ENCODE data around the gene CA10.

CA10 gene

GRCh38 chr17:51630101-51630671 is 528.3 kb downstream of the CA10 start:
- DNase-seq = no peak

DNA sequence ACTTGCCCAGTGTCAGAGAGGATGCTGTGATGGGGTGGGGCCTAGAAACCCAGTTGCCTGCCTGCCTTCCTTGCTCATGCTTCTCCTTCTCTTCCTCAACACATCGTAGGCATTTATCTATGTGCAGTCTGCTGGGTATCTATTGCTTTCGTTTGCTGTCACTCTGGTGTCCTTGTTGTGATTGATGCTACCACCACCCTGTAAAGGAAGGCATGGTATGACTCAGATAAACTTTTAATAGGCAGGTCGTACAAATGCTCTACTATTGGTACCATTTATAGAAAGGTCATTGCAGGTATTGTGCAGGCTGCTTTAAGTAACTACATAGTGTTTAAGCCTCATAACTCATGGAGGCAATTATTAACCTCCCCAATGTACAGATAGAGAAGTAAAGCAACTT is 529.3 kb downstream of the CA10 start:
- DNase-seq = no peak

GRCh38 chr17:51627779-51628178 is 530.7 kb downstream of the CA10 start:
- no peak for DNase-seq

GRCh38 chr17:51618476-51618875 is 540.0 kb downstream of the CA10 start:
- DNase-seq = no peak

DNA sequence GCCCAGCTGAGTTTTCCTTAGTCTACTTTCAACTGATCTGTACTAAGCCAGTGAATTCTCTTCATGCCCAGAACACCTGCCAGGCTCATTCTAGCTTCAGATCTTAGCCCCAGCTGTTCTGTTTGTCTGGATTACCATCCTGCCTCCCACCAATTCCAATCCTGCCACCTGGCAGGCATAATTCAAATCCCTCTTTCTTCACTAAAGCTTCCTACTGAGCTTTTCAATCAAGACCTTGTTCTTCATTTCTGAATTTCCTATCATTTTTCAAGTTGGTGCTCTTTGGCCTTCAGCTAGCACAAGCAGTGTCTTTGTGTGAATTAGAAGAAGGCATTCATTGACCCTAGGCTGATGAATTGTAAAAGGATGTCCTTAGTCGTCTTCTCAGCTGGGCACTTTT is 540.5 kb downstream of the CA10 start:
- DNase-seq = no peak

- no peak for DNase-seq
Measured at GRCh38 chr17:51613255-51613654, 545.3 kb downstream of the CA10 start.

- DNase-seq = no peak
Measured at GRCh38 chr17:51612692-51613091, 545.8 kb downstream of the CA10 start.

DNA sequence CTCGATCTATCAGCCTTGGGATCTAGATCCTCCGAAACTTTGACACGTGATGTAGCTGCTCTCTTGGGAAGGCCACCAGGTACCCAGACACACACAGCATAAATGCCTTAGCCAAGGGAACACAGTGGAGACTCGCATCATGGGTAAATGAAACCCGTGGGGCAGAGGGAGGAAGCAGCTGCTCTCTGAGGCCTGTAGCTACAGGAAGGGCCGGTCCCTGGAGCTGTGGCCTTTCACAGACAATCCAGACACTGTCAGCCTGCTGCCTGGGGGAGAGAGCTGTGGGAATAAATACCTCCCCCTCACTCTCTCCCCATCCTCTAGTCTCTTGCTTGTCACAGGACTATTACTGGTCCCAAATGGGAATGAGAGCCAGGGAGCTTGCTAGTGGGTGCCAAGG is 546.9 kb downstream of the CA10 start:
- DNase-seq = no peak

DNA sequence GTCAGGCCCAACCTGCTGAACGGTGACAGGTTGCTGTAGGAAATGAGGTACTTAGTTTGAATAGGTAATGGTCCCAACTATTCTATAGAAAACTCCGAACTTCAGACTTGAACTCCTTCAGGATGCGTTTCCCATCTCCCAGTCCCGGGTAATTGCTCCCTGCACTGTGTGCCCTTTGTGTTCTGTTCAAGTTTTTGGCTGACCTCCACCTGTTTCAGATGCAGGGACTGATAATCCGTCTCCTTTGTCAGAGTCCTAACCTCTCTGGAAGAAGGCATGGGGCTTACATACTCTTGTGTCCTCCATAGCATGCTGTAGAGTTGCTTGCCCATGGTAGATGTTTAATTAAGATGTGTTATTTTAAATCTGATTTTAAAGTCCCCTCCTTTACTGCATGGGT is 547.7 kb downstream of the CA10 start:
- DNase-seq = no peak

- no peak for DNase-seq
Measured at GRCh38 chr17:51610155-51610554, 548.4 kb downstream of the CA10 start.

GRCh38 chr17:51608251-51608933 is 550.1 kb downstream of the CA10 start:
- no peak for DNase-seq

DNA sequence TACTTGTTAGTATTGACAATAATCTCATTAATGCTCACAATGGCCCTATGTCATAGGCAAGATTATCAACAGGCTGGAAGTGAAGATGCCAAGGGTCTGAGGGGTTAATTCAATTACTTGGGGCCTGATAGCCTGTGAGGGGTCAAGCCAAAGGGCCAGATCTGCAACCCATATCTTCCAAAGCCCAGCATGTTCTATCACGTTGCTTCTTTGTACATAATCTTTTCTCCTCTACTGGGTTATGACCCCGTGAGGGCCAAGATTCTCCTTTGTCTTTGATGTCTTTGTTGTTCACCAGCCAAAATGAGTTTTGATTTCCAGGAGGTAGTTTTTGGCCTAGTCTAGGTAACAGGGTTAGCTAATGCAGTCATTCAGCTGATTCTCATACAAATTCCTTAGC is 551.0 kb downstream of the CA10 start:
- no peak for DNase-seq

- DNase-seq = no peak
Measured at GRCh38 chr17:51604299-51605020, 554.1 kb downstream of the CA10 start.

- no peak for DNase-seq
Measured at GRCh38 chr17:51601622-51602261, 556.8 kb downstream of the CA10 start.

DNA sequence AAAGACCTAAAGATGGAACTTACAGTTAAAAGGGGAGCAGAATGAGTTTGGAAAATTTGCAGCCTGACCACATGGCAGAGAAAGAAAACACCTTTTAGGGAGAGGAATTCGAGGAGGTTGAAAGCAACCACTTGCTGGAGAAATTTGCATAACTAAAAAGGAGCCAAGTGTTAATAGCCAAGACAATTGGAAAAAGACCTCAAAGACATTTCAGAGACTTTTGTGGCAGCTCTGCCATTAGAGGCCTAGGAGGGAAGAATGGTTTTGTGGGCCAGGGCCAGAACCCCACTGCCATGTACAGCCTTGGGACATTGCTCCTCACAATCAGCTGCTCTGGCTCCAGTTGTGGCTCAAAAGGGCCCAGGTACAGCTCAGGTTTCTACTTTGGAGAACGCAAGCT is 559.7 kb downstream of the CA10 start:
- DNase-seq = no peak

- DNase-seq = no peak
Measured at GRCh38 chr17:51597345-51597744, 561.2 kb downstream of the CA10 start.

DNA sequence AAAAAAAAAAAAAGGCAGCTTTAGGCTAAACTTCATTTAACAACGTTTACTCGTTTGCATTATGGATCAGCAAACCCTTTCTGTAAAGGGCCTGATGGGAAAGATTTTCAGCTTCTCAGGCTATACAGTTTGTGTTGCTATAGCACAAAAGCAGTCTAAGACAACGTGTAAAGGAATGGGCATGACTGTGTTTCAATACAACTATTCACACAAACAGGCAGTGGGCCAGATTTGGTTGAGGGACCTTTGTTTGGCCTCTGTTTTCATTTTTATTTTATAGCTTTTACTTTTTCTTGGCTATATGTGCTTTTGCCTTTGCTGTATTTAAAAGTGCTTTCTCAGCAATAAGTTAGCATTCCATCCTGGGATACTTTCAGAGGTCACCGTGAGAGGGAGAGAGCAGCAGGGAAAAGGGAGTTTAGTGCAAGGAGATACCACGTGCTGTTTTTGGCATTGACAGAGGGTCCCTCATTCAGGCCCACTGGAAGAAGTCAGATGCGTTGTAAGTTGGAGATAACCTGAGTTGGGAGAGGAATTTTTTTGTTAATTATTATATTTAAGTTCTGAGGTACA is 562.6 kb downstream of the CA10 start:
- no peak for DNase-seq

DNA sequence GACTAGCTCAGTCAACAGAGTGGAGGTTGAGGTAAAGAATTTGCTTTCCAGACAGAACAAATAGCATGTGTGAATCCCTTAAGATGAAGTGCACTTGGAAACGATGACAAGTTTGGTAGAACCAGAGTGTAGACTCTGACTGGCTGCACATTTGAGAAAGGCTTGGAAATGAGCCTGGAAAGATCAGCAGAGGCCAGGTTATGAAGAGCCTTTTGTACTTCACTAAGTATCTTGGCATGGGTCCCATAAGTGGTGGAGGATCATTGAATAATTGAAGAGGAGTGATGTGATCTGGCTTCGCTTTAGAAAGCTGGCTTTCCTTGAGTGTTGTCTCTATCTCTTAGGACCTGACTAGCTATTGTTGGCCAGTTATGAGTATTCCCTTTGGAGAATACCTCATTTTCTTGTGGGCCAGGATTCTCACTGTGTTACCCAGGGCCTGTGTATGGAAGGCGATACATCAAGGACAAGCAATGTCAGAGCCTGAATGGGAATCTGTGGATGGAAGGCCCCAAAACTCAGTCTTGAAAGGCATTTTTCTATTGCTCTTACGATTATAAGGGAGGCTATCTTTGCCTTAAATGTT is 568.4 kb downstream of the CA10 start:
- DNase-seq = no peak

DNA sequence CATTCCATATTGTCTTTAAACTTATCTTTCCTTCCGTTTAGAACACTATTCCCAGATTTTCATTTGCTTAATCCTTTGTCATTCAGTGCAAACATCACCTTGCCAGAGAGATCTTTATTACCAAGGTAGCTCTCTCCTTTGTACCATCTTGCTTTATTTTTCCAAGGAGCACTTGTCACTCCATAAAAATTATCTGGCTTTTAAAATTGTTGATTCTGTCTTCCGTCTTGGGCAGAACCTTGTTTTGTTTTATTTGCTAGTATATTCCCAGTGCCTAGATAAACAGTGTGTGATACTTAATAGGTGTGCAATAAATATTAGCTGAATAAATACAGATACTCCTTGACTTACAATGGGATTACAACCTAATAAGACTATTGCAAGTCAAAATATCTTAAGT is 570.5 kb downstream of the CA10 start:
- no peak for DNase-seq

- no peak for DNase-seq
Measured at GRCh38 chr17:51587516-51587915, 571.0 kb downstream of the CA10 start.

DNA sequence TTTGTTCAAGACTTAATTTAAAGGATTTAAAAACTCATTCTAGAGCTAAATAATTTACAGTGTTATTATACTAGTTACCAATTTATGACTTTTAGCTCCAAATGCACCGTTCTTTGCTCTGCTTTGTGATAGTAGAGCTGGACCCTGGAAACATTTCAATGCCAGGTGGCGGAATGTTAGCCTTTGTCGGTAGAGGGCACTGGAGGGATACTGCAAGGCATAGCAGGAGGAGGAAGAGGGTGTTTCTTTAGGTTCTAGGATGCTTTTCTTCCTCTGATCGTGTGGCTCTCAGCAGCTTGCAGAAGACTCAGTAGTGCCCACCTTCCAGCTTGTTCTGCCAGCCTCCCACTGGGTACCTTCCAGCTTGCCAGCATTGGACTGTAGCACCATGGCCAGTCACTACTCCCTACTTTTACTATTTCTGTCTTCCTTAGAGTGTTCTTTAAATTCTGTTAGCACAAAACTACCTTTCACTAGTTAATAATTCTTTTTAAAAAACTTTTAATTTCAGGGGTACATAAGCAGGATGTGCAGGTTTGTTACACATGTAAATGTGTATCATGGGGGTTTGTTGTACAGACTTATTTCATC is 572.9 kb downstream of the CA10 start:
- DNase-seq = no peak

GRCh38 chr17:51580869-51581268 is 577.6 kb downstream of the CA10 start:
- no peak for DNase-seq
